Mesenteric fat pad (tissue), 1 donor: ENCODE data around the gene NCOR1. TPM values are rescaled to one million over a fixed set of nuclear protein-coding genes. Genes with fewer than 3 reads are reported as not detected.
A peak's percentile ranks its signal among the peaks of the same experiment; 100 is the strongest.
"Not testable (repeated sequence)": the region's sequence is repeated elsewhere in the genome, so short reads cannot be mapped to it uniquely, and the experiment has no call there.

ENCODE experiments used
- DNase-seq: peaks from one replicate; pipeline ENCODE4 v3.0.0-alpha.2; 2020; ENCODE audit warnings: low spot score
- total RNA-seq: library from RNA; stranded (reverse); fragmentation: NEBNext Ultra II Directional; extraction: Animal tissue kit (Norgen Biotek cat#: 25700); gene quantifications from one replicate; pipeline ENCODE4 v1.2.1, GENCODE V29; 2021
- donor health status: DM: yes; HTN: yes; CAD: no.

The NCOR1 gene
- total RNA-seq, 1 donor from 2014 or later = 142 TPM

GRCh38 chr17:16215965-16216316 lies 607 bp upstream of the NCOR1 start:
- DNase-seq = peak; percentile 90

DNA sequence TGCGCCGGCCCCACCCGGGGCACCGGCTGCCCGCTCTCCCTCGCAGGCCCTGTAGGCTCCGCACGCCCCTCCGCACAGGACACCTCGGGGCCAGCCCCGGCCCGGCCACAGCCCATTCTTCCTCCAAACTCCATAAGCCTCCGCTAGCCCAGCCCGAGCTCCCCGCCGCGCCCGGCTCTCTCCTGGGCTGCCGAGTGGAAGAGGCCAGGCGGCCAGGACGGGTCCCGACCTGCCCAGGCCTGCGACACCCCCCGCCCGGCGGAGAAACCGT lies 397 bp downstream of the NCOR1 start:
- DNase-seq = peak; percentile 92

- no peak for DNase-seq
Observed at GRCh38 chr17:16214190-16215001, 938 bp downstream of the NCOR1 start.

DNA sequence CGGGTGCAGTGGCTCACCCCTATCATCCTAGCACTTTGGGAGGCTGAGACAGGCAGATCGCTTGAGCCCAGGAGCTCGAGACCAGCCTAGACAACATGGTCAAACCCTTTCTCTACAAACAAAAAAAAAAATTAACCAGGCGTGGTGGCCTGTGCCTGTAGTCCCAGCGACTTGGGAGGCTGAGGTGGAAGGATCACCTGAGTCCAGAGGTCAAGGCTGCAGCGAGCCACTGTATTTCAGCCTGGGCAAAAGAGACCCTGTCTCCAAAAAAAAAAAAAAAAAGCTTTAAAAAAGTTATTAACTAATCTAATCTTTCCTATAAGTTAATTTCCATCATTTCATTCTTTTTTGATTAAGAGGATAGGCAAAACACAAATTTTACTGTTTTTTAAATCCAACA lies 2.5 kb downstream of the NCOR1 start:
- DNase-seq = peak; percentile 20

DNA sequence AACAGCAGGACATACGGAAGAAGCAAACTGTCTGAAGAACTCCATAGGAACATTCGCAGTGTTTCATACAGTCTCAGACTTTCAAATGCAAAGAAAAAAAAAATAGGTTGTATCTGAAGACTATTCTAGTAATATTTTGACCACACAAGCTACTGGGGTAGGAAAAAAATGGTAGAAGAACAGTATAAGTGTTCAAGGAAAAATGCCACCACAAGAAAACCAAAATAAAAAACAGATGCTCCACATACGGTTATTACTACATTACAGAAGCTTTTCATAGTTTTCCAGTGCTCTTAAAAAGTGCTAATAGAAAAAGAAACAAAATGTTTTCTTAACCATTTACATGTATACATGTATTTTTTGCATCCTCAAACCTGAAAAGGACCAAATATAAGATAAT lies 3.7 kb downstream of the NCOR1 start:
- no peak for DNase-seq

DNA sequence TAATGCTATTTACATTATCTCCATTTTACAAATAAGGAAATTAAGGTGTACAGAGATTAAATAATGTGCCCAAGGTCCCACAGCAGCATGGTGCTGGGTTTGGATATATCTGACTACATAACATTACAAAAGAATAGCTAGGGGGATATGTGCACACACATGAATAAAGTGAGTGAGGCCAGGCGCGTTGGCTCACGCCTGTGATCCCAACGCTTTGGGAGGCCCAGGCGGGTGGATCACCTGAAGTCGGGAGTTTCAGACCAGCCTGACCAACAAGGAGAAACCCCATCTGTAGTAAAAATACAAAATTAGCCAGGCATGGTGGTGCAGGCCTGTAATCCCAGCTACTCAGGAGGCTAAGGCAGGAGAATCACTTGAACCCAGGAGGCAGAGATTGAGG lies 10.6 kb downstream of the NCOR1 start:
- not testable (repeated sequence) for DNase-seq

DNA sequence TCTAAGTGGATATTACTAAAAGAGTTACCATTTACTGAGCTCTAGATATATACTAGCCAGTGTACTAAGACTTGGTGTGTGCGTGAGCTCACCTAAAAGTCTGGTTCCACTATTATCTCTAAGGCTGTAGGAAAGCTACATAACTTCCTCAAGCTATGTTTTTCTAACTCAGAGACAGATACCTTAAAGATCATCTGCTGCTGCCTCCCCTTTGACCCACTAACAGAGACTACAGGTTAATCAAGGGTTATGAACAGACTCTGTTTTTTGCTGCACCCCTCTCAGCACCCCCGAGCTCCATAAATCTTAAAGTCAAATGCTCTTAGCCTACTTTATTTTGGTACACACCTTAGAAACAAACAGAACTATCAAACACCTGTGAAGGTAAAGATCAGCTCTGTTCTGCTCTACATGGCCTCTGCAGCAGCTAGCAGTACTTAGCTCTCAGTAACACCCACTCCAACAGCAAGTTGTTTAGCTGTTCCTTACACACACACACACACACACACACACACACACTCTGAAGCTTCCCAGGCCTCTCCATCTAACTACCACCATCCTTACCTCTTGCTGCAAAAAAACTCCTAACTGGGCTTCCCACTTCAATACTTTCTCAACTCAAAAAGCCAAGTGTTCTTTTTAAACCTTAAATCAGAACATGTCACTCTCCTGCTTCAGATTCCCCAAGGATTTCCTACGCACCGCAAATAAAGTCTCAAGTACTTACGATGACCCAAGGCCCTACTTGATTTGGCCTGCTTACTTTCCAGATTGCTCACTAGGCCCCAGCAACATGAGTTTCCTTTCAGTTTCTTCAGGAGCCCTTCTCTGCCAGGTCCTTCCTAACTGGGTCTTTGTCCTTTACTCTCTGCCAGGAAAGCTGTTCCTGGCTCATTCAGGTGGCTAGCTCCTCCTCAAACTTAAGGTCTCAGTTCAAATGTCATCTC lies 12.5 kb downstream of the NCOR1 start:
- not testable (repeated sequence) for DNase-seq

- not testable (repeated sequence) for DNase-seq
Observed at GRCh38 chr17:16201693-16202131, 13.6 kb downstream of the NCOR1 start.

DNA sequence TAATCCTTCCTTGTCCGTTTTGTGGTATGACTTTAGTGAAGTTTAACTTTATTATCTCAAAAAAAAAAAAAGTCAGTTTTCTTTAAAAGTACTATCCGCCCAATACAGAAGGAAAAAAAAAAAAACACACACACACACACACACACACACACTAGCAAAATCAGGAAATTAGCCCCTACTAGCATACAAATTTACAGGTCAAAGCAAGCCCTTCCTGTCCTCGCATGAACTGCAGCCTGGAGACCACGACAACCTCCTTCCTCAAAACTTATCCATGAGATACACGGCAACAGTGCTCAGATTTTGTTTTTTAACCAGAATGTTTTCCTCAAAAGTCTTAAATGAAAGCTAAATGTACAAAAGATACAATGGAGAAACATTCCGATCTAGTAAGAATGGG lies 16.2 kb downstream of the NCOR1 start:
- DNase-seq = no peak

DNA sequence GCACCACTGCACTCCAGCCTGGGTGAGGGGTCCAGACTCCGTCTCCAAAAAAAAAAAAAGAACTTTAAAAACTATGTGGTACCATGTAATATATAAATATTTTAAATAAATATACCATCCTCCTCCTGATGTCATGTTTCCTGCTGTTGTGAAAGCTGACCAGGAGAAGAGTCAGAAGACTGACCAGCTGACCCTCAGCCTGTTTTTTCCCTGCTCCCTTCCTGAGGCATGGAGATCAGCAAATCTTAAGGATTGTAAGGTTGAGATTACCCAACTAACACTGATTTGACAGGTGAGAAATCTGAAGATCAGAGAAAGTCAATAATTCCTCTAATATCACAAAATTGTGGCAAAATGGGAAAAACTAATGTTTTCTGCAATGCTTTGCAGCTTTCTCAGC lies 18.1 kb downstream of the NCOR1 start:
- no peak for DNase-seq

DNA sequence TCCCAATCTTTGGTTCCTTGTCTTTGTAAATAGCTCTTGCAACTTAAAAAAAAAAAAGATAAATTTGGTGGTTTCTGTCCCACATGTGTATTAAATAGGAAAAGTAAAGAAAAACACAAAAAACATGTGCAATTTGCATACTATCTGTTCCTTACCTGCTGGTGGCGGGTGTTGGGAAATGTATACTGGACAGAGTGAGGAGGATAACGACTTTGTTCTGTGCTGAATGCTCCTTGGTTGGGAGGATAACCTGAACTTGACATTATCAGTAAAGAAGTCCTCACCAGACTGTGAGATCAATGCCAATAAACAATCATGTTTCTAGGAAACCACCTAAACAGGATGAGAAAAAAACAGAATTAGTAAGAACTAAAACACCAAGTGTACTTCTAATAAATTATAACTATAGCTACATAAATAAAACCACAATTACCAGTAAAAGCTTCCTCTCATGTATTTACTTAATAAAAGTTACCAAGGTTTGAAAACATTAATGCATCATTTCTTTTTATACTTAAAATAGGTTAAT lies 21.0 kb downstream of the NCOR1 start:
- DNase-seq = not testable (repeated sequence)

DNA sequence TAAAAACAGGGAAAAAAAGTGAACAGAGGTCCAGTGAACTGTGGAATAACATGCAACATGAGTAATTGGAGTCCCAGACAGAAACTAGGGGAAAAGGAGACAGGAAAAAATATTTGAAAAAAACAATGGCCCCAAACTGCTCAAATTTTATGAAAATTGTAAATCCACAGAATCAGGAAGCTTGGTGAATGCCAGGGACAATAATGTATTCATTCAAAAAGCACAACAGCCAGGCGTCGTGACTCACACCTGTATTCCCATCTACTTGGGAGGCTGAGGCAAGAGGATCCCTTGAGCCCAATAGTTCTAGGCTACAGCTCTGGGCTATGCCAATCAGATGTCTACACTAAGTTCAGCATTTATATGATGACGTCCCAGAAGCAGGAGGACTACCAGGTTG lies 23.7 kb downstream of the NCOR1 start:
- no peak for DNase-seq

DNA sequence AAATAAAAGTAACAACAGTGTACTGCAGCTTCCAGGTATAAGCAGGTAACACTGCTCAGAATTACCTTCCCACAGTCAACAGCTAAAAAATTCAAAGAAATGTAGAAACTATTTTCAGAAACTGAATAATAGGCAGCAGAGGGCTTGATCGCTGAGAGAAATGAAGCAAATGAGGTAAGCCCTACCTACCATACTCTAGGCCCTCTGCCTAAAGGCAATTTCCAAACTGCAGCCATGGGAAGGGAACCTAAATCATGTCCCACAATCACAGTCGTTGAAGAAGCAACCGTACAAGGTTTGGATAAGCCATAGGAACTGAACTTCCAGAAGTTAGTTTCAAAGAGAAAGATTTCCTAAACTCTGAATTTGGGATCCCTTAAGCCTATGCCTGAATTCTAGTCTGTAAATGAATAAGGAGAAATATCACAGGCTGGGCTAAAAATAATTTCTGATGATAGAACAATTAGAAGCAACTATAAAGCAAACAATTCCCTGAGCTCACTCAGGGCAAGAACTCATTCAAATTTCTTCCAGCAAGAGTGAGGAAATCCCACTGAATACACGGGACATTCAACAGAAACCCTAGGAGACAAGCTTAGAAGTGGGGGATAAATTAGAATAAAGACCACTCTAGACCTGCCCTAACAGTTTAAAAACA lies 24.5 kb downstream of the NCOR1 start:
- DNase-seq = no peak

DNA sequence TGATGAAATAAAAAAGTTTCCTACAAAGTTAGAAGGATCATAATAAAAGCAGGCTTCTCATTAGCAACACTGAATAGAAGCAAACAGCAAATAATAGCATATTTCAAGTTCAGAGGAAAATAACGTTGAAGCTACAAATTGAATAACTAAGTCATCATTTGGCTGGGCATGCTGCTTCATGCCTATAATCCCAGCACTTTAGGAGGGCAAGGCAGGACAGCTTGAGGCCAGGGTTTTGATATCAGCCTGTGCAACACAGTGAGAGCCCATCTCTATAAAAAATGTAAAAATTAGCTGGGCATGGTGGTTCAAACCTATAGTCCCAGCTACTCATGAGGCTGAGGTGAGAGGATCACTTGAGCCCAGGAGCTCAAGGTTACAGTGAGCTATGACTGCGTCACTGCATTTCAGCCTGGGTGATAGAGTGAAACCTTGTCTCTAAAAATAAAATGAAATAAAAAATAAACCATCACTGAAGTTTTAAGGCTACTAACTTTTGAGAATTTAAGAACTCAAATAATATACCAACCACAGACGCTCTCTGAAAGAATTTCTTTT lies 25.5 kb downstream of the NCOR1 start:
- no peak for DNase-seq

DNA sequence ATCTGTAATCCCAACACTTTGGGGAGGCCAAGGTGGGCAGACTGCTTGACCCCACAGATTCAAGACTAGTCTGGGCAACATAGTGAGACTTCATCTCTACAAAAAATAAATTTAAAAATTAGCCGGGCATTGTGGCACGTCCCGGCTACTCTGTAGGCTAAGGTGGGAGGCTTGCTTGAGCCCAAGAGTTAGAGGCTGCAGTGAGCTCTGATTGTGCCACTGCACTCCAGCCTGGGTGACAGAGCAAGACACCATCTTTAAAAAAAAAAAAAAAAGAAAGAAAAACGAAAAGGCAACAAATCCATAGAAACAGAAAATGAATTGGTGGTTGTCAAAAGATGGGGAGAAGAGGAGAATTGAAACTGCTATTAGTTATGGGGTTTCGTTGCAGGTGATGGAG lies 27.7 kb downstream of the NCOR1 start:
- DNase-seq = no peak

- DNase-seq = no peak
Observed at GRCh38 chr17:16181581-16181980, 33.8 kb downstream of the NCOR1 start.

GRCh38 chr17:16178836-16179235 lies 36.5 kb downstream of the NCOR1 start:
- DNase-seq = no peak

DNA sequence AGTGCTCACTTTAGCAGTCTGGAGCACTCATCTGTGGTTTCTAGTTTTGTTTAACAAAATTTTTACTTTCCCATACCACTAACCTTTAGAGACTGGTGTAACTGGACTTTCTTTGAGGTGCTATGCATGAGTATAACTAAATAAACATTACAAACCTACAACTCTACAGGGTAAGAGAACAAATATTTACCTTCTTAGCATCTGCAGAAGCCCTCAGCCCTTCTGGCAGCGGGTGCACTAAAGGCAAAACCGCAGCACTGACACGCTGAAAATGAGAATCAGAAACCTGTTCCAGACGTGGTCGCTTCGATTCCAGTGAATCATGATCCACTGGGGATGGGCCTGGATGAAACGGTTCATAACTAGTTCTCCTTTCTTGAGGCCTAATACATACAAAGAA lies 43.7 kb downstream of the NCOR1 start:
- DNase-seq = no peak

GRCh38 chr17:16166766-16167165 lies 48.6 kb downstream of the NCOR1 start:
- not testable (repeated sequence) for DNase-seq

- no peak for DNase-seq
Observed at GRCh38 chr17:16158714-16159113, 56.6 kb downstream of the NCOR1 start.

GRCh38 chr17:16155536-16155935 lies 59.8 kb downstream of the NCOR1 start:
- DNase-seq = no peak
